ENCODE results near the gene RNU2-63P. TPM values are rescaled to one million over a fixed set of nuclear protein-coding genes. Genes with fewer than 3 reads are reported as not detected.
"Not testable (repeated sequence)": the region's sequence is repeated elsewhere in the genome, so short reads cannot be mapped to it uniquely, and the experiment has no call there.

RNU2-63P gene
- total RNA-seq, 1 donor from 2014 or later, result 4.9 TPM

DNA sequence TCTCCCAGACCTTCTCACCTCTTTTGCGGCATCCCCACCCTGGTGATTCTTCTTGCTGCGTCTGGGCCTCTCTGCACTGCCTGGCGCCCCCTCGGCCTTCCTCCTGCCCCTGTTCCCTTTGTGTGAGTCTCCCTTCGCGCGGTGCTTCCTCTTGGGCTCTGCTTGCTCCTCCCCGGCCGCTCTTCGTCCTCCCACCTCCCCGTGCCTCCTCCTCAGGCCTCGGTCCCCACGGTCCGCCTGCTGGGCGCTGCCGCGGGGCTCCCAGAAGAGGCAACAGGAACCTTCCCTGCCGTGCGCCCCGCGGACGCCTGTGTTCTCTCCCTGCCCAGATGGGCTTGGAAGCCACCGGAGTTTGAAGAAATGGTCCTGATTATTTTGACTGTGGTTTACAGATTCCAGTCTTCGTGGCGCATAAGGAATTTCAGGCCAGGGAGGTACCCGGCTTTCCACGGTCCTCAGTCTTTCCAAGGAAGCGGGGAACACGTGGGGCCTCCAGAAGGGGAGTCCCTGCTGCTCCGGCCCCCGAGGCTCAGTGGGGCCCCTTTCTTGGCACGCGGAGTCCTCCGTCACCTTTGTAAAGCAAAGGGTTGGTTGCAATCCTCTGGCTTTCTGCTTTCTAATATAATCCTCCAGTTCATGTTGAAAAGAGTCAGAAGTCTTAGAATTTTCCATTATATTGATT is 13.1 kb downstream of the RNU2-63P start:
- Mint-ChIP-seq H3K36me3 (no peaks in the 10 kb centered on the region), H3K27ac (no peak overlapping the region), H3K27me3 (peaks cover 2% of the 10 kb centered on the region), H3K9me3 (no peaks in the 10 kb centered on the region), H3K4me1 (ENCODE audit: unreplicated experiment) (peaks cover 6% of the 10 kb centered on the region), H3K4me3 (no peak overlapping the region)
- no peak for DNase-seq (ENCODE audit: extremely low spot score, unreplicated experiment)
- TF ChIP-seq, protein P1, sequence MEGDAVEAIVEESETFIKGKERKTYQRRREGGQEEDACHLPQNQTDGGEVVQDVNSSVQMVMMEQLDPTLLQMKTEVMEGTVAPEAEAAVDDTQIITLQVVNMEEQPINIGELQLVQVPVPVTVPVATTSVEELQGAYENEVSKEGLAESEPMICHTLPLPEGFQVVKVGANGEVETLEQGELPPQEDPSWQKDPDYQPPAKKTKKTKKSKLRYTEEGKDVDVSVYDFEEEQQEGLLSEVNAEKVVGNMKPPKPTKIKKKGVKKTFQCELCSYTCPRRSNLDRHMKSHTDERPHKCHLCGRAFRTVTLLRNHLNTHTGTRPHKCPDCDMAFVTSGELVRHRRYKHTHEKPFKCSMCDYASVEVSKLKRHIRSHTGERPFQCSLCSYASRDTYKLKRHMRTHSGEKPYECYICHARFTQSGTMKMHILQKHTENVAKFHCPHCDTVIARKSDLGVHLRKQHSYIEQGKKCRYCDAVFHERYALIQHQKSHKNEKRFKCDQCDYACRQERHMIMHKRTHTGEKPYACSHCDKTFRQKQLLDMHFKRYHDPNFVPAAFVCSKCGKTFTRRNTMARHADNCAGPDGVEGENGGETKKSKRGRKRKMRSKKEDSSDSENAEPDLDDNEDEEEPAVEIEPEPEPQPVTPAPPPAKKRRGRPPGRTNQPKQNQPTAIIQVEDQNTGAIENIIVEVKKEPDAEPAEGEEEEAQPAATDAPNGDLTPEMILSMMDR (conservative IDR thresholded peaks at IDR 0.05), result no peak

DNA sequence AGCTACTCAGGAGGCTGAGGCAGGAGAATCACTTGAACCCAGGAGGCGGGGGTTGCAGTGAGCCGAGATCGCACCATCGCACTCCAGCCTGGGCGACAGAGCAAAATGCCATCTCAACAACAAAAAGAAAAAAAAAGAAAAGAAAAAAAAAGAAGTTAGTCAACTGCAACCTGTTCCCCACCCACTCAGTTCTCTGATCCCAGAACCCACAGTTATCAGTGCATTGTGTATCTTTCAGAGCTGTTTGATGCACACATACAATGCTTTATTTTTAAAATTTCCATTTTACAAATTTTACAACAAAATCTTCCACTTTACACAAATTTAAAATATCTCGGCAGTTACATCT is 14.0 kb downstream of the RNU2-63P start:
- no peak overlapping the region for H3K27ac Mint-ChIP-seq
- H3K4me1 Mint-ChIP-seq (ENCODE audit: unreplicated experiment), result peaks cover 6% of the 10 kb centered on the region
- peaks cover 2% of the 10 kb centered on the region for H3K27me3 Mint-ChIP-seq
- H3K36me3 Mint-ChIP-seq, result no peaks in the 10 kb centered on the region
- no peaks in the 10 kb centered on the region for H3K9me3 Mint-ChIP-seq
- no peak overlapping the region for H3K4me3 Mint-ChIP-seq
- DNase-seq (ENCODE audit: extremely low spot score, unreplicated experiment), result no peak
- TF ChIP-seq, protein P1 (conservative IDR thresholded peaks at IDR 0.05), result no peak

DNA sequence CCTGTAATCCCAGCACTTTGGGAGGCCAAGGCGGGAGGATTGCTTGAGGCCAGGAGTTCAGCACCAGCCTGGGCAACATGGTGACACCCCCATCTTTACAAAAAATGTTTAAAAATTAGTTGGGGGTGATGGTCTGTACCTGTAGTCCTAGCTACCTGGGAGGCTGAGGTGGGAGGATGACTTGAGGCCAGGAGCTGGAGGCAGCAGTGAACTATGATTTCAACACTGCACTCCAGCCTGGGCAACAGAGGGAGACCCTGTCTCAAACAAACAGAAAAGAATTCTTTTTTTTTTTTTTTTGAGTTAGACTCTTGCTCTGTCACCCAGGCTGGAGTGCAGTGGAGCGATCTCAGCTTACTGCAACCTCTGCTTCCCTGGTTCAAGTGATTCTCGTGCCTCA is 15.9 kb downstream of the RNU2-63P start:
- not testable (repeated sequence) for DNase-seq (ENCODE audit: extremely low spot score, unreplicated experiment); H3K4me1 Mint-ChIP-seq (ENCODE audit: unreplicated experiment); H3K27ac Mint-ChIP-seq; H3K36me3 Mint-ChIP-seq; H3K27me3 Mint-ChIP-seq; H3K4me3 Mint-ChIP-seq; H3K9me3 Mint-ChIP-seq

DNA sequence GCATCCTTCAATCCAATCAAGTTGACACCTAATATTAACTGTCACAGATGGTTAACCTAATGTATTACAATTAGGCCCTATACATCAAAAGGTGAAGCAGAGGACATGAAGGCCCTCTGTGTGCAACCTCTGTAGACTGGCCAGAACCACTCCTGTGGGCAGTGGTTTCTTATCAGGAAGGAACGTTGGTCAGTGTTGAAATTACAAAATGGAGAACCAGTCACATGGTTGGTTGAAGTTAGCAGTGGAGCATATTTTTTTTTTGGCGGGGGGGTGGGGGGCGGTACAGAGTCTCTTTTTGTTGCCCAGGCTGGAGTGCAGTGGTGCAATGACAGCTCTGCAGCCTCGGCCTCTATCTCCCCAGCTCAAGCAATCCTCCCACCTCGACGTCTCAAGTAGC is 19.8 kb downstream of the RNU2-63P start:
- no peaks in the 10 kb centered on the region for H3K27me3 Mint-ChIP-seq
- H3K9me3 Mint-ChIP-seq, result no peaks in the 10 kb centered on the region
- no peaks in the 10 kb centered on the region for H3K36me3 Mint-ChIP-seq

DNA sequence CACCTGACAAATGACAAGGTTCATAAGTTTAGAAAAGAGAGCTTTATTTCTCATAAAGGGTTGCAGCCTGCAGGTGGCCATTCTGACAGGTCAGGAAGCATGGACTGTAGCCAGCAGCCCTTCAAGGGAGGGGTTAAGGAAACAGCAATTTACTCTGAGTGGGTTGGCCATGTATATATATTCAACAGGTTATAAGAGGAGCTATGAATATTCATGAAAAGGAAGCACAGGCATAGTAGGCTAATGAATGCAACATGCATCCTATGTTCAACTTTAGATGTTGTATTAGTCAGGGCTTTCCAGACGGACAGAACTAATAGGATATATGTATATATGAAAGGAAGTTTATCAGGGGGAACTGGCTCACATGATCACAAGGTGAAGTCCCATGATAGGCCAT is 20.6 kb downstream of the RNU2-63P start:
- H3K9me3 Mint-ChIP-seq, result no peaks in the 10 kb centered on the region
- TF ChIP-seq, protein P1 (conservative IDR thresholded peaks at IDR 0.05), result no peak
- no peak overlapping the region for H3K27ac Mint-ChIP-seq
- no peak overlapping the region for H3K4me3 Mint-ChIP-seq
- no peaks in the 10 kb centered on the region for H3K27me3 Mint-ChIP-seq
- no peaks in the 10 kb centered on the region for H3K4me1 Mint-ChIP-seq (ENCODE audit: unreplicated experiment)
- no peaks in the 10 kb centered on the region for H3K36me3 Mint-ChIP-seq
- DNase-seq (ENCODE audit: extremely low spot score, unreplicated experiment), result no peak

More for the DNA sequence above, 19.8 kb downstream of the RNU2-63P start:
- no peak for DNase-seq (ENCODE audit: extremely low spot score, unreplicated experiment)
- Mint-ChIP-seq H3K4me1 (ENCODE audit: unreplicated experiment) (peaks cover under 1% of the 10 kb centered on the region), H3K4me3 (no peak overlapping the region), H3K27ac (no peak overlapping the region)
- TF ChIP-seq, protein P1 (conservative IDR thresholded peaks at IDR 0.05), result no peak

DNA sequence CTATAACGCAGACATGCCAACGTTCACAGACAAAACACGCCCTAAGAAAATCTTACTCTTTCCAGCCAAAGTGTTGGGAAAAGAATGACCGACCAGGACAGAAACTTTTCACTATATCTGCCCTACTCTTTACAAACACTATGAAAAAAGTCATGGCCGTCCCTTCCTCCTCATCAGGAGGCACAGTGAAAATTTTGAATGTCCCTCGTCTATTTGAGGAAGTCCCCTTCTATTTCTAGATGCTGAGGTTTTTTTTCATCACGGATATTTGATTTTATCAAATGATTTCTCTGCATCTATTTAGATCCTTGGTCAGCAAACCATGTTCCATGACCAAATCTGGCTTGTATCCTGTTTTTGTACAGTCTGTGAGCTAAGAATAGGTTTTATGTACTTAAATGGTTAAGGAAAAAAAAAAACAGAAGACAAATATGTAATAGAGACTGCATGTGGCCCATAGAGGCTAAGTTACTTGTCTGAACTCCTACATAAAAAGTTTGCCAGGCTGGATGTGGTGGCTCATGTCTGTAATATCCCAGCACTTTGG is 22.0 kb downstream of the RNU2-63P start:
- DNase-seq (ENCODE audit: extremely low spot score, unreplicated experiment); H3K27me3 Mint-ChIP-seq; H3K4me3 Mint-ChIP-seq; H3K9me3 Mint-ChIP-seq; H3K4me1 Mint-ChIP-seq (ENCODE audit: unreplicated experiment); H3K36me3 Mint-ChIP-seq; H3K27ac Mint-ChIP-seq: not testable (repeated sequence)

DNA sequence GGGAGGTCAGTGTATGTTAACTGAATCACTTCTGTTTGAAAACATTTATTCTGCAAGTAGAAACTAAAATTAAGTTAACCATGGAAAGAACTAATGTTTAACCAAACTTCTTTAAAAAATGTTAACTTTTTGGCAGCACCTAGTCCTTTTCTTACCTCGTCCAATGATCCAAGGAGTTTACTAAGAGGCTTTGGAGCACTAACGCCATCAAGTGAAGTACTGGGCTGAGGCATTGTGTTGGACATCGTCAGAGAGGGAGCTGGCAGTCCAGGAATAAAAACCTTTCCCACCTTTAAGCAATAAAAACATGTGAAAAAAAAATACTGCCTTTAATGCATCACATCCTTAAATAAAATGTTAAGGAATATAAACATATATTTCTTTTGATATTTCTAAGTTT is 23.8 kb downstream of the RNU2-63P start:
- not testable (repeated sequence) for H3K27ac Mint-ChIP-seq; H3K9me3 Mint-ChIP-seq; H3K27me3 Mint-ChIP-seq; H3K36me3 Mint-ChIP-seq; H3K4me3 Mint-ChIP-seq; H3K4me1 Mint-ChIP-seq (ENCODE audit: unreplicated experiment); DNase-seq (ENCODE audit: extremely low spot score, unreplicated experiment)

DNA sequence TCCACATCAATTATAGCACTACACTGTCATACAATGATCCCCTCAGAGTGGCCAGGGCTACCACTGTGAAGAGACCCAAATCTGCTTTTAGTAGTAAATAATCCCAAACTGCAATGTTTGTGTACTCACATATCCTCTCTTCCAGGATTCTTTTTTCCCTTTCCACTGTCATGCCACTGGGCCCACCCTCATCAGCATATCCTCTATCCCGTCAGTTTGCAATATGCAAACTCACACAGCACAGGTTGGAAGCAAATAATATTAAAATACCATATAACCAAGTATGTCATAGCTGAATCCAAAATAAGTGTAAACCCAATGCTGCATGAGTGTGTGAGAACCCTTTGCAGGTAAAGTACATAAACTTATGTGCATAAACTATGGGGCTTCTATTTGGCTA is 28.9 kb downstream of the RNU2-63P start:
- H3K27me3 Mint-ChIP-seq; DNase-seq (ENCODE audit: extremely low spot score, unreplicated experiment); H3K36me3 Mint-ChIP-seq; H3K27ac Mint-ChIP-seq; H3K4me3 Mint-ChIP-seq; H3K4me1 Mint-ChIP-seq (ENCODE audit: unreplicated experiment); H3K9me3 Mint-ChIP-seq: not testable (repeated sequence)

DNA sequence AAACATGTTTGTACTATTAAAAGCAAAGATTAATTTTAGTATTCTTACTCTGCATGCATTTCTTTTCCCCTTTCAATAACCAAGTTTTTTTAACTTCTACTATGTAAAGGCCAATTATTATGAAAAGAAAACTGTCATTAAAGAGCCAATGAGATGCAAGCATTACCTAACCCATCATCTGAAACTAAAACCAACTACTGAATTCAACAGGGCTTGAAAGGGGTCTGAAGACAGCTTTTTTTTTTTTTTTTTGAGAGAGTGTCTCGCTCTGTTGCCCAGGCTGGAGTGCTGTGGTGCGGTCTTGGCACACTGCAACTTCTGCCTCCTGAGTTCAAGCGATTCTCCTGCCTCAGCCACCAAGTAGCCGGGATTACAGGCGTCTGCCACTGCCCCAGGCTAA is 30.4 kb downstream of the RNU2-63P start:
- H3K4me3 Mint-ChIP-seq; H3K9me3 Mint-ChIP-seq; H3K27me3 Mint-ChIP-seq; DNase-seq (ENCODE audit: extremely low spot score, unreplicated experiment); H3K4me1 Mint-ChIP-seq (ENCODE audit: unreplicated experiment); H3K36me3 Mint-ChIP-seq; H3K27ac Mint-ChIP-seq: not testable (repeated sequence)

DNA sequence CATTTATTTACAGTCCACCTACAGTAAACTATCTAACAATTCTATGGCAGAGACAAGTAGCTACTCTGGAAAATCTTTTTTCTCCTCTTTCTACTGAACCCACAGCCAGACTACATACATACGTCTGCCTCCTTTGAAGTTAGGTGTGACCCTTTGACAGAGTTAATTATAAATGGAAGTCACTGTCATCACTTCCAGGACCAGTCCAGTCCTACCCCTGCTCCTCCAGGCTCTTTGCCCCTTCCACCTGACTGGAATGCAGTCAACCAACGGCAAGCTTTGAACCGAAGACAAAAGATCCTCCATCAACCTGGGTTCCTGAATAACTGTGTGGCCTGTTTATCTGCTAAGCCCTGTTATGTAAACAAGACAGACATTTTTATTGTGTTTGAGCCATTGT is 35.2 kb downstream of the RNU2-63P start:
- not testable (repeated sequence) for H3K36me3 Mint-ChIP-seq; H3K27ac Mint-ChIP-seq; H3K4me3 Mint-ChIP-seq; DNase-seq (ENCODE audit: extremely low spot score, unreplicated experiment); H3K27me3 Mint-ChIP-seq; H3K4me1 Mint-ChIP-seq (ENCODE audit: unreplicated experiment); H3K9me3 Mint-ChIP-seq
